Ovary (tissue), 10 donors: ENCODE results near the gene FAR2. TPM values are rescaled to one million over a fixed set of nuclear protein-coding genes. Genes with fewer than 3 reads are reported as not detected.

Experiments used
- DNase-seq, 5 donors: peaks; one replicate each; pipeline ENCODE4 v3.0.0-alpha.2; 2019 to 2020
- H3K27ac ChIP-seq, 2 donors: fragments of 200-600 bp; one replicate each; pipeline versions ENCODE4 v1.5.1 to v1.8.0; 2019 to 2022
- H3K27me3 ChIP-seq: fragments of 200-600 bp; one replicate; pipeline ENCODE4 v1.8.0; 2022
- H3K36me3 ChIP-seq: fragments of 200-600 bp; sonication (generic); one replicate; pipeline ENCODE4 v1.5.1; 2019
- H3K4me1 ChIP-seq: one replicate; pipeline ENCODE4 v1.8.1; 2013; ENCODE audit warnings: mild to moderate bottlenecking, moderate library complexity; ENCODE audit not compliant: insufficient read depth
- H3K4me3 ChIP-seq: fragments of 200-600 bp; sonication (generic); one replicate; pipeline ENCODE4 v1.5.1; 2017
- H3K9me3 ChIP-seq, 2 donors: fragments of 200-600 bp in 1 of 2; sonication (generic) in 1 of 2; one replicate each; pipeline versions ENCODE4 v1.5.1 to v1.8.1; 2013 to 2019; ENCODE audit warnings: mild to moderate bottlenecking in 1 of 2, moderate library complexity in 1 of 2
- CTCF ChIP-seq, 3 donors: fragments of 450-650 bp in 2 of 3; fragments of 200-600 bp in 1 of 3; IDR thresholded peaks; one replicate each; pipeline versions ENCODE4 v1.5.1 to v1.8.0; 2016 to 2022; ENCODE audit warnings: antibody characterized with exemption in 3 of 3, mild to moderate bottlenecking in 1 of 3
- EP300 ChIP-seq: sonication (generic); formaldehyde crosslinking; IDR thresholded peaks from one replicate; pipeline ENCODE4 v1.6.1; 2017; ENCODE audit warnings: antibody characterized with exemption
- POLR2A ChIP-seq: fragments of 450-650 bp; IDR thresholded peaks from one replicate; pipeline ENCODE4 v1.6.1; 2017; ENCODE audit warnings: antibody characterized with exemption, mild to moderate bottlenecking, moderate library complexity
- WGBS, 3 donors: extraction: QIAGEN DNeasy Blood & Tissue Kit in 1 of 3; methylation state at CpG; one replicate each; pipeline versions ENCODE4 v1.1.5 to v1.1.7; 2013 to 2017; 5-methylcytosine and 5-hydroxymethylcytosine counted together
- intact Hi-C, 4 donors: fragments of 100-400 bp; cut with DNase I; formaldehyde crosslinking; loops; one replicate each; pipeline versions ENCODE4 v1.11.0 to v1.15.1; 2022 to 2023
- long read RNA-seq, 3 donors: library from polyadenylated mRNA in 2 of 3; unstranded in 2 of 3; transcript quantifications; one replicate each; pipeline ENCODE4 v2.0.0 and lab custom pipeline, GENCODE V29; 2021 to 2026
- polyA plus RNA-seq, 2 donors: library from polyadenylated mRNA; stranded (reverse); fragments of 200-250 nt in 1 of 2; fragments of 350-450 nt in 1 of 2; fragmentation: Illumina TruSeq in 1 of 2; extraction: RNeasy Lipid Tissue Mini Kit (QIAGEN cat#74804) in 1 of 2; gene quantifications; one replicate each; pipeline ENCODE4 v1.2.3, GENCODE V29; 2013 to 2014
- total RNA-seq, 7 donors: library from RNA; depleted of rRNA in 2 of 7; stranded (reverse); fragments of >200 nt in 2 of 7; fragmentation: NEBNext Ultra II Directional in 3 of 7; extraction: Animal tissue kit (Norgen Biotek cat#: 25700) in 3 of 7; gene quantifications; one replicate each; pipeline versions ENCODE4 v1.1.0 to v1.2.4, GENCODE V29; 2016 to 2023
- donor health status: DM: no; HTN: no; CAD: no; lungs with moderate emphysema.
- donor health status: DM: no; HTN: no; CAD: no.
- donor health status: Bipolar disorder and iron deficiency.
- donor health status: DM: yes; HTN: yes; CAD: no.
- donor health status: DM: no; HTN: no; CAD: no.
- donor health status: DM: yes; HTN: yes; CAD: no.

Gene FAR2
- total RNA-seq: 1 to 10 TPM in 5 of 7 donors, under 1 TPM in 2; 0.86 to 3.7 (median 1.5) TPM
- 1 to 10 TPM in 1 of 2 donors, under 1 TPM in 1; 0.41 to 5.3 TPM for polyA plus RNA-seq
- long read RNA-seq, donor 1, partial matches to known transcripts: 1 of 4 reads
- long read RNA-seq, donor 1, other reads (novel, unspliced or antisense): 2 of 4 reads
- long read RNA-seq, donor 2, partial matches to known transcripts: 0 of 2 reads
- long read RNA-seq, donor 2, other reads (novel, unspliced or antisense): 0 of 2 reads
- long read RNA-seq, donor 3, transcript FAR2-202 (12 exons, 3,616 nt): major isoform, 8 of 12 reads
- long read RNA-seq, donor 3, partial matches to known transcripts: 0 of 12 reads
- long read RNA-seq, donor 3, other reads (novel, unspliced or antisense): 4 of 12 reads

- 0 to 1% (median 0%) methylated on average over 55 to 66 of the region's 66 CpGs for WGBS, 3 donors
- Histone ChIP-seq H3K4me3 (peak within 1 kb of the TSS; percentile 69), H3K36me3 (no peaks in the 10 kb centered on the region), H3K9me3 (no peaks in the 10 kb centered on the region), H3K27ac (no peak within 1 kb of the TSS), H3K4me1 (peaks cover 3% of the 10 kb centered on the region), H3K27me3 (no peaks in the 10 kb centered on the region)
- no peak for TF ChIP-seq POLR2A
- TF ChIP-seq CTCF (IDR thresholded peaks at IDR 0.05): no peak
- no peak for TF ChIP-seq EP300
- DNase-seq: peak in 1 of 5 donors; percentile 14
- intact Hi-C loops: no loop called here
Observed at GRCh38 chr12:29148911-29149690, at the start of gene FAR2. Gene FAR2 (plus strand): TSS chr12:29149278. CDS start chr12:29270450, 121,172 bp downstream.

- intact Hi-C loops: no loop called here
- Histone ChIP-seq H3K27me3 (no peaks in the 10 kb centered on the region), H3K4me1 (no peaks in the 10 kb centered on the region), H3K9me3 (no peaks in the 10 kb centered on the region), H3K36me3 (no peaks in the 10 kb centered on the region), H3K4me3 (no peak overlapping the region), H3K27ac (no peak overlapping the region)
- WGBS, 3 donors: 41 to 46% (median 43%) methylated on average over 2 of the region's 2 CpGs
- no peak for DNase-seq
- TF ChIP-seq EP300 (no peak), POLR2A (no peak), CTCF (IDR thresholded peaks at IDR 0.05) (no peak)
Observed at GRCh38 chr12:29102741-29103140, 46.3 kb upstream of the FAR2 start.

GRCh38 chr12:29103539-29103974 lies 45.5 kb upstream of the FAR2 start:
- intact Hi-C loops: no loop called here
- no peak for TF ChIP-seq EP300
- TF ChIP-seq POLR2A: no peak
- no peak for TF ChIP-seq CTCF (IDR thresholded peaks at IDR 0.05)
- H3K4me1 ChIP-seq: no peaks in the 10 kb centered on the region
- WGBS, 3 donors: 89 to 96% (median 91%) methylated on average over 5 of the region's 5 CpGs
- no peaks in the 10 kb centered on the region for H3K9me3 ChIP-seq
- H3K36me3 ChIP-seq: no peaks in the 10 kb centered on the region
- no peak overlapping the region for H3K27ac ChIP-seq
- no peaks in the 10 kb centered on the region for H3K27me3 ChIP-seq
- no peak overlapping the region for H3K4me3 ChIP-seq
- no peak for DNase-seq

GRCh38 chr12:29104516-29104915 lies 44.6 kb upstream of the FAR2 start:
- Histone ChIP-seq H3K9me3 (no peaks in the 10 kb centered on the region), H3K4me1 (no peaks in the 10 kb centered on the region), H3K36me3 (no peaks in the 10 kb centered on the region), H3K4me3 (no peak overlapping the region), H3K27ac (no peak overlapping the region), H3K27me3 (no peaks in the 10 kb centered on the region)
- no peak for DNase-seq
- WGBS, 3 donors: 68 to 79% (median 78%) methylated on average over 2 of the region's 2 CpGs
- TF ChIP-seq CTCF (IDR thresholded peaks at IDR 0.05) (no peak), POLR2A (no peak), EP300 (no peak)
- intact Hi-C loops: no loop called here
